Activated CD8-positive, alpha-beta T cell treated with anti-CD3 and anti-CD28 coated beads for 36 hours (primary cell): ENCODE measurements around the gene TPCN1. TPM values are rescaled to one million over a fixed set of nuclear protein-coding genes. Genes with fewer than 3 reads are reported as not detected.

Experiments
- ATAC-seq: fragments of 200-7000 bp; cut with Tn5 transposase; one replicate; pipeline ENCODE4 v1.10.0; 2021; ENCODE audit warnings: mild to moderate bottlenecking, moderate library complexity
- CTCF ChIA-PET: fragments of 350-600 bp; sonication (Branson Sonifier 250); formaldehyde crosslinking; loops from one replicate; lab custom pipeline; 2021; ENCODE audit warnings: antibody characterized with exemption; lab: Charles Lee
- POLR2A ChIA-PET: fragments of 350-600 bp; sonication (Branson Sonifier 250); formaldehyde crosslinking; loops from one replicate; lab custom pipeline; 2021; ENCODE audit warnings: antibody characterized with exemption; lab: Charles Lee
- DNase-seq: peaks from one replicate; pipeline ENCODE4 v3.0.0-alpha.2; 2020
- H3K27ac Mint-ChIP-seq: one replicate; pipeline ENCODE4 v1.8.0; 2021; ENCODE audit warnings: mild to moderate bottlenecking, mixed read lengths
- H3K27me3 Mint-ChIP-seq: one replicate; pipeline ENCODE4 v1.8.0; 2021; ENCODE audit warnings: mixed read lengths
- H3K36me3 Mint-ChIP-seq: one replicate; pipeline ENCODE4 v1.8.0; 2021; ENCODE audit warnings: low read depth, mixed read lengths
- H3K4me1 Mint-ChIP-seq: one replicate; pipeline ENCODE4 v1.8.0; 2021; ENCODE audit warnings: low read depth, mixed read lengths
- H3K4me3 Mint-ChIP-seq: one replicate; pipeline ENCODE4 v1.8.0; 2021; ENCODE audit warnings: mild to moderate bottlenecking, moderate library complexity, mixed read lengths
- H3K9me3 Mint-ChIP-seq: one replicate; pipeline ENCODE4 v1.8.0; 2021; ENCODE audit warnings: mixed read lengths
- intact Hi-C: fragments of 100-400 bp; cut with micrococcal nuclease; formaldehyde crosslinking; loops from one replicate; pipeline ENCODE4 v1.10.0; 2022
- total RNA-seq, 2 experiments: library from RNA; stranded (reverse); gene quantifications; one replicate each; pipeline ENCODE4 v1.2.3, GENCODE V29; 2021
- TF ChIP-seq, protein P1 (sequence below): fragments of 200-600 bp; IDR thresholded peaks from one replicate; pipeline ENCODE4 v1.8.0; 2022; ENCODE audit warnings: antibody characterized with exemption, mild to moderate bottlenecking

Gene TPCN1
- total RNA-seq, 2 experiments from 2014 or later: 29.9 to 33.5 TPM

- Mint-ChIP-seq H3K27ac (no peak overlapping the region), H3K9me3 (no peaks in the 10 kb centered on the region), H3K27me3 (no peaks in the 10 kb centered on the region), H3K4me3 (no peak overlapping the region), H3K36me3 (peaks cover 12% of the 10 kb centered on the region), H3K4me1 (no peaks in the 10 kb centered on the region)
- ATAC-seq: no peak
- intact Hi-C loops: no loop called here
- no peak for DNase-seq
- ChIA-PET CTCF (interaction anchor here (1.1 kb wide), 1 partner anchor 72 kb away, joined by 3 read pairs; no protein-coding TSS in a partner anchor), POLR2A (interaction anchor here (0.9 to 1.5 kb wide), 2 partner anchors 13 to 69 kb away, joined by 3 to 4 read pairs; no protein-coding TSS in a partner anchor)
- TF ChIP-seq, protein P1, sequence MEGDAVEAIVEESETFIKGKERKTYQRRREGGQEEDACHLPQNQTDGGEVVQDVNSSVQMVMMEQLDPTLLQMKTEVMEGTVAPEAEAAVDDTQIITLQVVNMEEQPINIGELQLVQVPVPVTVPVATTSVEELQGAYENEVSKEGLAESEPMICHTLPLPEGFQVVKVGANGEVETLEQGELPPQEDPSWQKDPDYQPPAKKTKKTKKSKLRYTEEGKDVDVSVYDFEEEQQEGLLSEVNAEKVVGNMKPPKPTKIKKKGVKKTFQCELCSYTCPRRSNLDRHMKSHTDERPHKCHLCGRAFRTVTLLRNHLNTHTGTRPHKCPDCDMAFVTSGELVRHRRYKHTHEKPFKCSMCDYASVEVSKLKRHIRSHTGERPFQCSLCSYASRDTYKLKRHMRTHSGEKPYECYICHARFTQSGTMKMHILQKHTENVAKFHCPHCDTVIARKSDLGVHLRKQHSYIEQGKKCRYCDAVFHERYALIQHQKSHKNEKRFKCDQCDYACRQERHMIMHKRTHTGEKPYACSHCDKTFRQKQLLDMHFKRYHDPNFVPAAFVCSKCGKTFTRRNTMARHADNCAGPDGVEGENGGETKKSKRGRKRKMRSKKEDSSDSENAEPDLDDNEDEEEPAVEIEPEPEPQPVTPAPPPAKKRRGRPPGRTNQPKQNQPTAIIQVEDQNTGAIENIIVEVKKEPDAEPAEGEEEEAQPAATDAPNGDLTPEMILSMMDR: no peak
These were observed 24.6 kb downstream of the TPCN1 start for GRCh38 chr12:113245695-113246477.

DNA sequence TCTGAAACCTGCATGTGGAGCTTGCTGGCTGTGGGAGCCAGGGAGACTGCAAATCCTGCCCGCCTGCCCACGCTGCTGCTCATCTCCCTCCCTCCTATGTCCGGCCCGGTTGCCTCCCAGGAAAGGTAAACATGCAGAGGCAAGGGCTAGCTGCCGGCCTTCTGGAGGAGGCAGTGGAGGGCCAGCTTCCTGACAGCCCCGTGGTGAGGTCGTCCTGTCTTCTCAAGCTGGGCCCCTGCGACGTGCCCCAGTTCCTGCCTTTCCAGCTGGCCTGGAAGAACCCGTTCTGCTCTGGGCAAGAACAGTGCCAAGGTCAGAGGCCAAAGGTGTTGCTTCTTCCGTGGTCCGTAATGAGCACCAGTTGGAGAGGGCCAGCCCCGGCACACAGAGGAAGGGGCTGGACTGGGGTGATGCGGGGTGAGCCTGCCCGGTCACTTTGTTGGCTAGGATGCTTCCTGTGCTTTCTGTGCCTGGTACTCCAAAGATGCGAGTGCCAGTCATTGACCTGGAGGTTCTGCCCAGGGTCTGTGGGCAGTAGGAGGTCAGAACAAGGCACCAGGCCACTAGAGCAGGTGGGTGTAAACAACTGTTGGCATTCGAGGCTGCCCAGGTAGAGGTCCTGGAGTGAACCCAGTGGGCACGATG lies 25.3 kb downstream of the TPCN1 start:
- ATAC-seq (no peak), DNase-seq (no peak)
- Mint-ChIP-seq H3K9me3 (no peaks in the 10 kb centered on the region), H3K27me3 (no peaks in the 10 kb centered on the region), H3K4me1 (no peaks in the 10 kb centered on the region), H3K27ac (no peak overlapping the region), H3K4me3 (no peak overlapping the region), H3K36me3 (peaks cover 13% of the 10 kb centered on the region)
- intact Hi-C loops: no loop called here
- TF ChIP-seq, protein P1: no peak
- CTCF ChIA-PET: interaction anchor here (1.1 kb wide), 1 partner anchor 72 kb away, joined by 3 read pairs; no protein-coding TSS in a partner anchor
- POLR2A ChIA-PET: interaction anchor here (0.9 to 1.5 kb wide), 2 partner anchors 12 to 70 kb away, joined by 3 to 4 read pairs; no protein-coding TSS in a partner anchor

- Mint-ChIP-seq H3K27ac (no peak overlapping the region), H3K27me3 (no peaks in the 10 kb centered on the region), H3K9me3 (no peaks in the 10 kb centered on the region), H3K4me1 (no peaks in the 10 kb centered on the region), H3K4me3 (no peak overlapping the region), H3K36me3 (peaks cover 21% of the 10 kb centered on the region)
- ChIA-PET POLR2A (interaction anchor here (0.9 to 1.5 kb wide), 2 partner anchors 11 to 71 kb away, joined by 3 to 4 read pairs; no protein-coding TSS in a partner anchor), CTCF (interaction anchor here (1.1 kb wide), 1 partner anchor 73 kb away, joined by 3 read pairs; no protein-coding TSS in a partner anchor)
- no peak for ATAC-seq
- DNase-seq: no peak
- TF ChIP-seq, protein P1: no peak
- intact Hi-C loops: no loop called here
These were observed 26.1 kb downstream of the TPCN1 start for GRCh38 chr12:113247123-113248050.

DNA sequence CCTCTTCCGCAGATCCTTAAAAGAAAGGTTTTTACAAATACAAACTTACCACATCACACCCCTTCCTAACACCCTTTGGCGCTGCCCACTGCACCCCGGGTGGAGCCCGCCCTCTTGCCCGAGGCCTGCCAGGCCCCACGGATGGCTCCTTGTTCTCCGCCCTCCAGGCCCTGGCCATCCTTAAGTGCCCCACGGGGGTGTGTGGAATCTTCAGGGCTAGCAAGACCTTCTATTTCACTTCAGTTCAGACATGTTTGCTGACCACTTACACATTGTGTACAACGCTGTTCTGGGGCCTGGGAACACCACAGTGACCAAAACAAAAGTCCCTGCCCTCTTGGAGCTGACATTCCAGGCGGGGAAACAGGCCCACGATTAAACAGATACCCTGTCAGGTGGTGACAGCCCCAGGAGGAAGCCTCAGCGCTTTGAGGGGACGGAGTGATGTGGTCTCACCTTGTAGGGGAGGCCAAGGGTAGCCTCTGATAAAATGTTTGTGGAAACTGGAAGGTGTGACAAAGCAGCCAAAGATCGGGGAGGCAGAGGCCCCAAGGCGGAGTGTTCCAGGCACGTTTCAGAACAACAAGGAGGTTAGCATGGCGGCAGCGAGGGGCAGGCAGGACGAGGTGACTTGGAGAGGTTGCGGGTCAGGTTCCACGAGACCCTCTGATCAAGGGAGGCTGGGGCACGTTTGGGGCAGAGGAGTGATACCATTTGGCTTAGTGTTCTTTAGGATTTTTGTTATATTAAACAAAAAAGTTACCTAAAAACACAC lies 27.0 kb downstream of the TPCN1 start:
- Mint-ChIP-seq H3K27ac (no peak overlapping the region), H3K36me3 (peaks cover 26% of the 10 kb centered on the region), H3K4me3 (no peak overlapping the region), H3K4me1 (no peaks in the 10 kb centered on the region), H3K9me3 (peaks cover 3% of the 10 kb centered on the region), H3K27me3 (no peaks in the 10 kb centered on the region)
- ChIA-PET POLR2A (interaction anchor here (0.6 kb wide), 1 partner anchor 12 kb away, joined by 4 read pairs; no protein-coding TSS in a partner anchor), CTCF (no interaction called here)
- TF ChIP-seq, protein P1: no peak
- ATAC-seq (no peak), DNase-seq (no peak)
- intact Hi-C loops: no loop called here
